ENCODE data around the gene OPCML. TPM values are rescaled to one million over a fixed set of nuclear protein-coding genes. Genes with fewer than 3 reads are reported as not detected.

Gene OPCML
- total and polyA plus RNA-seq, 2 donors (not counting 1 experiment from before 2014, with no cell fraction given): not detected

- Histone ChIP-seq H3K9me3 (ENCODE audit: control extremely low read depth in 1 of 3, control insufficient read depth in 2 of 3, insufficient read depth in 1 of 3, low read length in 2 of 3) (no peaks in the 10 kb centered on the region), H3K4me2 (replicated peaks; ENCODE audit: low read depth, low read length, poor library complexity, severe bottlenecking) (no peak overlapping the region), H3K9ac (ENCODE audit: low read length) (no peak overlapping the region), H3K27me3 (replicated peaks in 1 of 4; ENCODE audit: control extremely low read depth in 1 of 4, control insufficient read depth in 3 of 4, insufficient read depth in 4 of 4, low read length in 3 of 4) (no peaks in the 10 kb centered on the region), H3K4me3 (ENCODE audit: control extremely low read depth in 1 of 5, extremely low read depth in 1 of 5, insufficient read depth in 1 of 5, low read depth in 2 of 5, low read length in 4 of 5) (no peak overlapping the region), H3K79me2 (ENCODE audit: control insufficient read depth, insufficient read depth, low read length) (no peaks in the 10 kb centered on the region), H4K20me1 (ENCODE audit: control insufficient read depth, insufficient read depth, low read length, poor library complexity, severe bottlenecking) (no peaks in the 10 kb centered on the region), H3K4me1 (ENCODE audit: control insufficient read depth in 2 of 2, insufficient read depth in 2 of 2, low read length in 2 of 2) (no peaks in the 10 kb centered on the region), H3K36me3 (replicated peaks in 1 of 2; ENCODE audit: control extremely low read depth in 1 of 2, control insufficient read depth in 1 of 2, extremely low read depth in 1 of 2, insufficient read depth in 2 of 2, low read length in 1 of 2) (no peaks in the 10 kb centered on the region), H2AFZ (ENCODE audit: insufficient read depth, low read depth, low read length, poor library complexity, severe bottlenecking) (no peak overlapping the region), H3K27ac (ENCODE audit: low read length in 2 of 2) (no peak overlapping the region)
- Mint-ChIP-seq H3K27ac (no peak overlapping the region), H3K4me1 (no peaks in the 10 kb centered on the region), H3K9me3 (ENCODE audit: insufficient read depth) (no peaks in the 10 kb centered on the region), H3K27me3 (no peaks in the 10 kb centered on the region), H3K4me3 (no peak overlapping the region)
- intact Hi-C loops (cut with micrococcal nuclease): no loop called here
- no peak for ATAC-seq (ENCODE audit: low read depth)
- TF ChIP-seq CTCF (IDR thresholded peaks at IDR 0.05) (no peak), EZH2 (IDR thresholded peaks at IDR 0.05; ENCODE audit: borderline replicate concordance, insufficient read depth, low read depth, low read length, poor library complexity, severe bottlenecking) (no peak)
- no CpG with 5 or more reads among the region's 2 CpGs for WGBS (ENCODE audit: insufficient coverage)
- DNase-seq: no peak
- ChIA-PET CTCF (no interaction called here), POLR2A (no interaction called here)
These were observed 681.1 kb downstream of the OPCML start for GRCh38 chr11:132851247-132851646.

- Mint-ChIP-seq H3K9me3 (ENCODE audit: insufficient read depth) (no peaks in the 10 kb centered on the region), H3K4me1 (no peaks in the 10 kb centered on the region), H3K4me3 (no peak overlapping the region), H3K27ac (no peak overlapping the region), H3K27me3 (no peaks in the 10 kb centered on the region)
- no peaks in the 10 kb centered on the region for H3K79me2 ChIP-seq (ENCODE audit: control insufficient read depth, insufficient read depth, low read length)
- CTCF ChIA-PET: no interaction called here
- no peaks in the 10 kb centered on the region for H3K27me3 ChIP-seq (replicated peaks in 1 of 4; ENCODE audit: control extremely low read depth in 1 of 4, control insufficient read depth in 3 of 4, insufficient read depth in 4 of 4, low read length in 3 of 4)
- H3K9me3 ChIP-seq (ENCODE audit: control extremely low read depth in 1 of 3, control insufficient read depth in 2 of 3, insufficient read depth in 1 of 3, low read length in 2 of 3): no peaks in the 10 kb centered on the region
- H3K4me2 ChIP-seq (replicated peaks; ENCODE audit: low read depth, low read length, poor library complexity, severe bottlenecking): no peak overlapping the region
- H3K9ac ChIP-seq (ENCODE audit: low read length): no peak overlapping the region
- H3K27ac ChIP-seq (ENCODE audit: low read length in 2 of 2): no peak overlapping the region
- H3K4me1 ChIP-seq (ENCODE audit: control insufficient read depth in 2 of 2, insufficient read depth in 2 of 2, low read length in 2 of 2): no peaks in the 10 kb centered on the region
- intact Hi-C loops (cut with micrococcal nuclease): no loop called here
- H3K4me3 ChIP-seq (ENCODE audit: control extremely low read depth in 1 of 5, extremely low read depth in 1 of 5, insufficient read depth in 1 of 5, low read depth in 2 of 5, low read length in 4 of 5): no peak overlapping the region
- POLR2A ChIA-PET: no interaction called here
- no peak for TF ChIP-seq CTCF (IDR thresholded peaks at IDR 0.05)
- WGBS (ENCODE audit: insufficient coverage): no CpG with 5 or more reads among the region's 3 CpGs
- no peaks in the 10 kb centered on the region for H3K36me3 ChIP-seq (replicated peaks in 1 of 2; ENCODE audit: control extremely low read depth in 1 of 2, control insufficient read depth in 1 of 2, extremely low read depth in 1 of 2, insufficient read depth in 2 of 2, low read length in 1 of 2)
- no peaks in the 10 kb centered on the region for H4K20me1 ChIP-seq (ENCODE audit: control insufficient read depth, insufficient read depth, low read length, poor library complexity, severe bottlenecking)
- H2AFZ ChIP-seq (ENCODE audit: insufficient read depth, low read depth, low read length, poor library complexity, severe bottlenecking): no peak overlapping the region
- DNase-seq: no peak
- no peak for ATAC-seq (ENCODE audit: low read depth)
These were observed 682.0 kb downstream of the OPCML start for GRCh38 chr11:132850266-132850665.
